HG02884 (cell line): ENCODE measurements around the gene RBM33.

Experiments
- ATAC-seq: cut with Tn5 transposase; IDR thresholded peaks from one replicate; pipeline ENCODE4 v1.9.1; 2021; ENCODE audit warnings: mild to moderate bottlenecking, moderate library complexity; ENCODE audit not compliant: unreplicated experiment

The RBM33 gene

GRCh38 chr7:155792315-155792960, 148.0 kb downstream of the RBM33 start:
- no peak for ATAC-seq

- ATAC-seq = no peak
Measured at GRCh38 chr7:155792999-155793560, 148.6 kb downstream of the RBM33 start.

- no peak for ATAC-seq
Measured at GRCh38 chr7:155793720-155794119, 149.3 kb downstream of the RBM33 start.

GRCh38 chr7:155794196-155794595, 149.7 kb downstream of the RBM33 start:
- ATAC-seq = no peak

- no peak for ATAC-seq
Measured at GRCh38 chr7:155795401-155795800, 150.9 kb downstream of the RBM33 start.

- ATAC-seq = no peak
Measured at GRCh38 chr7:155795951-155796350, 151.5 kb downstream of the RBM33 start.

GRCh38 chr7:155796381-155797261, 152.2 kb downstream of the RBM33 start:
- peak; percentile 63 for ATAC-seq

- ATAC-seq = no peak
Measured at GRCh38 chr7:155797262-155798250, 153.1 kb downstream of the RBM33 start.

- ATAC-seq = no peak
Measured at GRCh38 chr7:155798673-155799439, 154.4 kb downstream of the RBM33 start.

GRCh38 chr7:155799514-155799913, 155.1 kb downstream of the RBM33 start:
- ATAC-seq = no peak

GRCh38 chr7:155800301-155800700, 155.8 kb downstream of the RBM33 start:
- no peak for ATAC-seq

- ATAC-seq = no peak
Measured at GRCh38 chr7:155800741-155801267, 156.3 kb downstream of the RBM33 start.

- no peak for ATAC-seq
Measured at GRCh38 chr7:155802291-155802690, 157.8 kb downstream of the RBM33 start.

- no peak for ATAC-seq
Measured at GRCh38 chr7:155802906-155803417, 158.5 kb downstream of the RBM33 start.

GRCh38 chr7:155803418-155804376, 159.2 kb downstream of the RBM33 start:
- ATAC-seq = no peak

- ATAC-seq = no peak
Measured at GRCh38 chr7:155804431-155804831, 160.0 kb downstream of the RBM33 start.

GRCh38 chr7:155804897-155805825, 160.7 kb downstream of the RBM33 start:
- ATAC-seq = no peak

- ATAC-seq = no peak
Measured at GRCh38 chr7:155805826-155806095, 161.3 kb downstream of the RBM33 start.
